GM21423 (cell line): ENCODE data around the gene PAK3.

Experiments
- ATAC-seq: cut with Tn5 transposase; IDR thresholded peaks from one replicate; pipeline ENCODE4 v1.9.1; 2021; ENCODE audit warnings: mild to moderate bottlenecking, moderate library complexity; ENCODE audit not compliant: unreplicated experiment

The PAK3 gene

GRCh38 chrX:111129921-111130320 is 33.9 kb downstream of the PAK3 start:
- no peak for ATAC-seq

GRCh38 chrX:111131572-111131971 is 35.6 kb downstream of the PAK3 start:
- no peak for ATAC-seq

- ATAC-seq: no peak
Observed at GRCh38 chrX:111133389-111133788, 37.4 kb downstream of the PAK3 start.

- no peak for ATAC-seq
Observed at GRCh38 chrX:111145878-111146277, 49.9 kb downstream of the PAK3 start.

GRCh38 chrX:111151764-111152163 is 55.8 kb downstream of the PAK3 start:
- ATAC-seq: no peak

GRCh38 chrX:111159232-111159631 is 63.2 kb downstream of the PAK3 start:
- no peak for ATAC-seq

GRCh38 chrX:111164728-111165127 is 68.7 kb downstream of the PAK3 start:
- ATAC-seq: no peak

- no peak for ATAC-seq
Observed at GRCh38 chrX:111165902-111166301, 69.9 kb downstream of the PAK3 start.

- ATAC-seq: no peak
Observed at GRCh38 chrX:111167334-111167733, 71.3 kb downstream of the PAK3 start.

- ATAC-seq: no peak
Observed at GRCh38 chrX:111168314-111168713, 72.3 kb downstream of the PAK3 start.

GRCh38 chrX:111169141-111169540 is 73.2 kb downstream of the PAK3 start:
- no peak for ATAC-seq

GRCh38 chrX:111170017-111170416 is 74.0 kb downstream of the PAK3 start:
- no peak for ATAC-seq

GRCh38 chrX:111180750-111181240 is 84.8 kb downstream of the PAK3 start:
- no peak for ATAC-seq

- no peak for ATAC-seq
Observed at GRCh38 chrX:111181951-111182350, 86.0 kb downstream of the PAK3 start.

- ATAC-seq: no peak
Observed at GRCh38 chrX:111182997-111183396, 87.0 kb downstream of the PAK3 start.

- no peak for ATAC-seq
Observed at GRCh38 chrX:111191598-111191997, 95.6 kb downstream of the PAK3 start.

- no peak for ATAC-seq
Observed at GRCh38 chrX:111199505-111199904, 103.5 kb downstream of the PAK3 start.

- ATAC-seq: no peak
Observed at GRCh38 chrX:111200327-111200726, 104.3 kb downstream of the PAK3 start.

- no peak for ATAC-seq
Observed at GRCh38 chrX:111207851-111208250, 111.9 kb downstream of the PAK3 start.

GRCh38 chrX:111216293-111216801 is 120.4 kb downstream of the PAK3 start:
- no peak for ATAC-seq

GRCh38 chrX:111244235-111244750 is 148.3 kb downstream of the PAK3 start:
- no peak for ATAC-seq

GRCh38 chrX:111254896-111255693 is 159.1 kb downstream of the PAK3 start:
- ATAC-seq: no peak
